Activated CD4-positive, alpha-beta memory T cell treated with anti-CD3 and anti-CD28 coated beads for 36 hours (primary cell): Measurements from ENCODE around the gene GPC3. TPM values are rescaled to one million over a fixed set of nuclear protein-coding genes. Genes with fewer than 3 reads are reported as not detected.

Experiments
- CTCF ChIA-PET: fragments of 350-600 bp; sonication (Branson Sonifier 250); formaldehyde crosslinking; loops from one replicate; lab custom pipeline; 2021; ENCODE audit warnings: antibody characterized with exemption, inconsistent platforms; lab: Charles Lee
- POLR2A ChIA-PET: fragments of 350-600 bp; sonication (Branson Sonifier 250); formaldehyde crosslinking; loops from one replicate; lab custom pipeline; 2021; ENCODE audit warnings: antibody characterized with exemption; lab: Charles Lee
- DNase-seq: peaks from one replicate; pipeline ENCODE4 v3.0.0-alpha.2; 2020
- H3K27ac Mint-ChIP-seq: one replicate; pipeline ENCODE4 v1.8.0; 2021; ENCODE audit warnings: mixed read lengths
- H3K27me3 Mint-ChIP-seq: one replicate; pipeline ENCODE4 v1.8.0; 2021; ENCODE audit warnings: mixed read lengths
- H3K36me3 Mint-ChIP-seq: one replicate; pipeline ENCODE4 v1.8.0; 2021; ENCODE audit warnings: mixed read lengths
- H3K4me1 Mint-ChIP-seq: one replicate; pipeline ENCODE4 v1.8.0; 2021; ENCODE audit warnings: low read depth, mixed read lengths
- H3K4me3 Mint-ChIP-seq: one replicate; pipeline ENCODE4 v1.8.0; 2021; ENCODE audit warnings: mild to moderate bottlenecking, mixed read lengths
- H3K9me3 Mint-ChIP-seq: one replicate; pipeline ENCODE4 v1.8.0; 2021; ENCODE audit warnings: mixed read lengths
- intact Hi-C: fragments of 100-400 bp; cut with micrococcal nuclease; formaldehyde crosslinking; loops from one replicate; pipeline ENCODE4 v1.15.1; 2023
- total RNA-seq, 2 experiments: library from RNA; stranded (reverse); gene quantifications; one replicate each; pipeline ENCODE4 v1.2.3, GENCODE V29; 2021

Gene GPC3
- total RNA-seq, 2 experiments from 2014 or later, result 0.14 to 0.39 TPM

DNA sequence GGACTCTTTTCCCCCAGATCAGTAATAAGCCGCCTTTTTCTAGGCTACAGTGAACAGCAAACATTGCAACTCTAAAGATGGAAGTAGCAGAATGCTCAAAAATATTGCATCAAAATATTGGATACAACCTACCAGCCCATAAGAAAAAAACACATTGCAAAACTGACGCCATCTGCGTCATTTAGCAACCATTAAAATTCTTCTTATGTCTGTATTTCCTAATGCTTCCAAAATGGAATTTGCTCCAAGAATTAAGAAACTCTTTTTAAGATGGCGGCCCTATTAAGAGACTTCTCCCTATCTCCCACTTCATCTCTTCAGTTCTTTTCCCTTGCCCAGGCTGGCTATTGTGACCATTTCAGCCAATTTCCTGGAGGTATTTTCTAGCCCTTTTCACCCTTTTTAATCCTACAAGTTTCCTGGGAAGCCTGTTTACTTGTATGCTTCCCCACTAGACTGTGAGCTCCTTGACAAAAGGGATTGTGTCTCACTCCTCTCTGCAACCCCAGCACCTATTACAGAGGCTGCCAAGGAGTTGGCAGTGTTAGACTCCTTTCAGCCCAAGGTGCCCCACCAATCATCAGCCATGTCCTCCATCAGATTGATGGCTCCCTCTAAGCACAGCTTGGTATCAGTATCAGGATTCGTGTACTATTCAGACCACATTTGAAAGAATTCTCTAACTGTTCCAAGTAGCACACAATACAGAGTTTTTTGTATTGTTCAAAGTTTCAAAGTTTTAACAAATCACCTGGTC lies 4.4 kb downstream of the GPC3 start:
- ChIA-PET POLR2A (no interaction called here), CTCF (no interaction called here)
- H3K36me3 Mint-ChIP-seq, result no peaks in the 10 kb centered on the region
- no peaks in the 10 kb centered on the region for H3K9me3 Mint-ChIP-seq
- no peak overlapping the region for H3K27ac Mint-ChIP-seq
- peaks cover 6% of the 10 kb centered on the region for H3K4me1 Mint-ChIP-seq
- peaks cover 24% of the 10 kb centered on the region for H3K27me3 Mint-ChIP-seq
- intact Hi-C loops, result no loop called here
- no peak for DNase-seq
- no peak overlapping the region for H3K4me3 Mint-ChIP-seq

DNA sequence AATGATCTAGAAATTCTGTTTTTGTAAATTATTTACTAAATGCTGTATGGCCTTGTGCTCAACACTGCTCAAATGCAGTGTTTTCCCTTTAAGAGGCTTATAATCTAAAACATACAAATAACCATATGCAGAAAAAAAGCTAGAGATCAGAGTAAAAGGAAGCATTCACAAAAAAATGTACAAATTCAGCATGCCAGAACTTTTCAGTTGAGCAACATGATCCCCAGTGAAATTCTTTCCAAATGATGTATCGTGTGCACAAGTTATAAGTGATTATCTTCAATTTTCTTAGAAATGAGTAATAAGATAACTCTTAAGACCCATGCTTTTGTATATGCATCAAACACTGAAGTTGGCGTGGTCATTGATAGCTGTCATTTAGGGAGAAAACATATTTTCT lies 5.0 kb downstream of the GPC3 start:
- Mint-ChIP-seq H3K36me3 (no peaks in the 10 kb centered on the region), H3K4me1 (peaks cover 4% of the 10 kb centered on the region), H3K4me3 (no peak overlapping the region), H3K9me3 (no peaks in the 10 kb centered on the region), H3K27ac (no peak overlapping the region), H3K27me3 (peaks cover 24% of the 10 kb centered on the region)
- POLR2A ChIA-PET, result no interaction called here
- DNase-seq, result no peak
- CTCF ChIA-PET, result no interaction called here
- intact Hi-C loops, result no loop called here

DNA sequence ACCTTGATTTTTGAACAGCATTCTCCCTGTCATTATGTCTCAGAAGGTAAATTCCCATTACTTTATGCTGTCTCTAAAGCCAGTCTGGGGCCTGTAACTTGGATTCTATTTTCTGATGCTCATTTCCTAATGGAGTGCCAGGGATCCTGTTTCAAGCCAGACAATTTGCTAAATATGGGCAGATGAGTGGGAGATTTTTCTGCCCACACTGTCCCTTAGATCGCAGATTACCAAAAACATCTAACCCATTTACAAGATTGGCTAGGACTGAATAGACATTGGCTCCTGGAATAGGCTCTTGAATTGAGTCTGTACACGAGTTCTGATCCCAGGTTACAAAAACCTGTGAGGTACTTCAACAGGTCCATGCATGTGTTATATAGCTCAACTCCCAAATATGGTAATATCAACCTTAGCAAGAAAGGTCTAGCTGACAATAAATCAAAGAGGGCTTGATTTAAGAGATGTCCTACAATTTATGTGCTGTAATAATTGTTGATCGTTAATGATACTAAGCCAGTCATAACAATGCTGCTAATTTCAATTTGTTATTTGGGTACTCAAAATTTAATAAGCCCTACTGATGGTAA lies 5.7 kb downstream of the GPC3 start:
- no peaks in the 10 kb centered on the region for H3K9me3 Mint-ChIP-seq
- CTCF ChIA-PET, result no interaction called here
- no peak for DNase-seq
- peaks cover 24% of the 10 kb centered on the region for H3K27me3 Mint-ChIP-seq
- intact Hi-C loops, result no loop called here
- POLR2A ChIA-PET, result no interaction called here
- H3K27ac Mint-ChIP-seq, result no peak overlapping the region
- H3K4me3 Mint-ChIP-seq, result no peak overlapping the region
- H3K4me1 Mint-ChIP-seq, result peaks cover 4% of the 10 kb centered on the region
- H3K36me3 Mint-ChIP-seq, result no peaks in the 10 kb centered on the region

DNA sequence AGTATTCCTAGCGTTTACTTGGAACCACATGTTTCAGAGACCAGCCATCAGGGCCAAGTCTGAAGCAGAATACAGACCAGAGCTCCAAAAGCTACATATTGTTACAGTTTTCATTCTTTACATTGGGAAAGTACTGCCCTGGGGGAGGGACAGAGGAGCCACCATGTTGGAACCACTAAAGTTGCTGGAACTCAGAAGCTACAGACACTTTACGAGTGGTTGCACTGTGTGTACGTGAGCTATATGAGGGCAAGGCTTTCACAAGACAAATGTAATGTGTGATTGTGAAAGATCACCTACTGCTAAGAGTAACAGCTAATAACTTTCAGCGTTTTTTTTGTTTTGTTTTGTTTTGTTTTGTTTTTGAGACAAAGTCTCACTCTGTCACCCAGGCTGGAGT lies 11.7 kb downstream of the GPC3 start:
- H3K27ac Mint-ChIP-seq, result no peak overlapping the region
- ChIA-PET CTCF (no interaction called here), POLR2A (no interaction called here)
- no peak for DNase-seq
- H3K4me1 Mint-ChIP-seq, result no peaks in the 10 kb centered on the region
- no peaks in the 10 kb centered on the region for H3K36me3 Mint-ChIP-seq
- H3K4me3 Mint-ChIP-seq, result no peak overlapping the region
- intact Hi-C loops, result no loop called here
- no peaks in the 10 kb centered on the region for H3K9me3 Mint-ChIP-seq
- peaks cover 7% of the 10 kb centered on the region for H3K27me3 Mint-ChIP-seq

DNA sequence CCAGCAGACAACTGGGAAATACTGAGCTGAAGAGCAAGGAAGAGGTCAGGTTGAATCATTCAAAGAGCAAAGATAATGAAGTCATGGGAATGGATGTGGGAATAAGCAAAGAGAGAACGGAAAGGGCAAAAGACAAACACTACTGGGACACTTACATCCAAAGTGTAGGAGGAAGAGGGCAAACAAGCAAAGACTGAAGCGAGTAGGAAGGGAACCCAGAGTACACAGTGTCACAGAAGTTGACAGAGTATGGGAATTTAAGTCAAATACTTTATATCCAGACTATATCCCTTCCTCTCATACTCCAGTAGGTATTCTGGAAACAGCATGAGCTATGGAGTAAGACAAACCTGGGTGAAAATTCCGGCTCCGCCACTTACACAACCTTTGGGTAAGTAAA lies 12.5 kb downstream of the GPC3 start:
- CTCF ChIA-PET, result no interaction called here
- POLR2A ChIA-PET, result no interaction called here
- H3K27ac Mint-ChIP-seq, result no peak overlapping the region
- H3K9me3 Mint-ChIP-seq, result no peaks in the 10 kb centered on the region
- H3K27me3 Mint-ChIP-seq, result peaks cover 7% of the 10 kb centered on the region
- intact Hi-C loops, result no loop called here
- no peaks in the 10 kb centered on the region for H3K36me3 Mint-ChIP-seq
- H3K4me3 Mint-ChIP-seq, result no peak overlapping the region
- DNase-seq, result no peak
- no peaks in the 10 kb centered on the region for H3K4me1 Mint-ChIP-seq

DNA sequence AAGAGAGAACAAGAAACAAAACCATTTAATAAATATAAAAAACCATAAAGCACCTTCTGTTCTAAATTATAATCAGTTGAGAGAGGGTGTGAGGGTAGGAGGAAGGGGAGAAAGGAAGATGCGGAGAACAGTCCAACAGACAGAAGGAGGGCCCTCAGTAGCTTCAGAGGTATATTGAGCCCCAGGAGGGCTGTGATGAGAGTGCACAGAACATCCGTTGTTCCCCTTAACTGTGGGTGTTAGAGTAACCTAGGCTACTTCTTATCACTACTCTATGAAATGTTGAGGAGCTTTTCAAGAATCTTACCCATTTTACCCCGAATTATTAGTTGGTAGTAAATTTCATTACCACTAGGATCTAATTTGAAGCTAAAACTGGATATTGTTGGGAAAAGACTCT lies 13.8 kb downstream of the GPC3 start:
- no peak for DNase-seq
- H3K36me3 Mint-ChIP-seq, result no peaks in the 10 kb centered on the region
- no peaks in the 10 kb centered on the region for H3K9me3 Mint-ChIP-seq
- CTCF ChIA-PET, result no interaction called here
- POLR2A ChIA-PET, result no interaction called here
- H3K27ac Mint-ChIP-seq, result no peak overlapping the region
- H3K4me3 Mint-ChIP-seq, result no peak overlapping the region
- intact Hi-C loops, result no loop called here
- peaks cover 7% of the 10 kb centered on the region for H3K27me3 Mint-ChIP-seq
- H3K4me1 Mint-ChIP-seq, result no peaks in the 10 kb centered on the region

DNA sequence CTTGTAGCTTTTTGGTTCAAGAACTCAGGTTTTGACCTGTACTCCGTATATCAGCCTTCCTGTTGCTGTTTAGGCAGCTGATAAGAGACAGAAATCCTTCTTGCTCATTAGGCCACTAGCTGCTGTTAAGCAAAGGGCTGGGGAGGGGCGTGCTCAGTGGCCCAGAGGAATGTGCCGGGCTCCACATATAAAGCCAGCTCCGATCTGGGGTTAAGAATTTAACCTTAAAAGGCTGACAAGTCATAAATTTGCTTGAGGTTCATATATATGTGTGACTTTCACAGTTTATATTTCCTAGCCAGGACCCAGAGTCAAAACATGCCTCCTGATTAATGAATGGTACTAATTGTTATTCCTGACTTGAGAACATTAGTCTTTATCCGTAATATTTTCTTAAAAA lies 15.3 kb downstream of the GPC3 start:
- H3K4me3 Mint-ChIP-seq, result no peak overlapping the region
- no peak for DNase-seq
- no peak overlapping the region for H3K27ac Mint-ChIP-seq
- POLR2A ChIA-PET, result no interaction called here
- CTCF ChIA-PET, result no interaction called here
- intact Hi-C loops, result no loop called here
- no peaks in the 10 kb centered on the region for H3K9me3 Mint-ChIP-seq
- H3K36me3 Mint-ChIP-seq, result no peaks in the 10 kb centered on the region
- no peaks in the 10 kb centered on the region for H3K4me1 Mint-ChIP-seq
- H3K27me3 Mint-ChIP-seq, result peaks cover 7% of the 10 kb centered on the region

DNA sequence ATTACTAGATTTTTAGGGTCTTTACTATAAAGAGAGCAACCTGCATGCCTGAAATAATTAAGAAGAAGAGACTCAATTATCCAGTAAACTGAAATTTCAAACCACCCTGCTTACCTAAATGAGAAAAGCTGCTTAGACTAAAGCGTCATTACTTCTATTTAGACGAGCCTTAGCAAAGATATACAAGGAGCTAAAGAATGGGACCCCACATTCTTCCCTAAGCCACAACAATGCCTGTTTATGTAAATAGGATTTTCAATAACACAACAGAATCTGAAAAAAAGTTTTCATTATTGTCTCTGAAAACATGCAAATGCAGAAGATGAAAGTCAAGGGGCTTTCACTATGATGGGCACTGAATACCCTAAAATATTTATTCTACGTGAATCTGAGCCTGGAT lies 16.2 kb downstream of the GPC3 start:
- no peak for DNase-seq
- no peak overlapping the region for H3K4me3 Mint-ChIP-seq
- H3K27ac Mint-ChIP-seq, result no peak overlapping the region
- peaks cover 7% of the 10 kb centered on the region for H3K27me3 Mint-ChIP-seq
- H3K36me3 Mint-ChIP-seq, result no peaks in the 10 kb centered on the region
- intact Hi-C loops, result no loop called here
- ChIA-PET POLR2A (no interaction called here), CTCF (no interaction called here)
- H3K4me1 Mint-ChIP-seq, result no peaks in the 10 kb centered on the region
- H3K9me3 Mint-ChIP-seq, result no peaks in the 10 kb centered on the region

DNA sequence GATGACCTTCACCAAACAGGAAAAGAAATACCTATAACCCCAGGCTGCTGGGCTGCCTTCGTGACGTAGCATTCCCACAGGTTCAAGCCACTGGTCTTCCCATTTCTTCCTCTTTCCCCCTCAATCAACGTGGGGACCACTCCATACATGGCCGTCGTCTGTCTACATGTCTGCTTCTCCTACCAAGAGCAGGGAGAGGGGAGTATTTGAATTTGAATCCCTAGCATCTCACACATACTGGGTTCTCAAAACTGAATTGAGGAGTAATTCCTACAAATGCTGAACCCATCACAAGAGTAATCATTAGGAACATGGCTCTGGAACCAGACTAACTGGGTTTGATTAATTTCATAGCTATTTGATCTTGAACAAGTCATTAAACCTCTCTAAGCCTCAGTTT lies 17.3 kb downstream of the GPC3 start:
- H3K4me3 Mint-ChIP-seq, result no peak overlapping the region

DNA sequence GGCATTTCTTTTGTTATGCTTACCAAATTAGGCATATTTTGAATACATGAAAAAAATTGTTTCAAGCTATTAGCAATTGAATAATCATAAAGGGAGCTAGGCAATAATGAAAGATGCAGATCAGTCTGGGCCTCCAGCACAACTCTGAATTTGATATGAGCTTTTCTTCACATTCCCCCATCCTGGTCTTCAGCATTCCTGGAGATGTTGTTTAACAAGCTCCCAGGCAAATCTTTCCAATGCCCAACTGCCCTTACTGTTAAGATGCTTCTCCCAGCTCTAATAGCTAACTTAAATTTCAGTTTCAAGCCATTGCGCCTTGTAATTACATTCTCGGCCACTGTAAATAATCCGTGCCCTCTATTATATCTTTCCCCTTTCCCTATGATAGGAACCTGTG lies 19.2 kb downstream of the GPC3 start:
- H3K36me3 Mint-ChIP-seq, result no peaks in the 10 kb centered on the region
- H3K4me1 Mint-ChIP-seq, result no peaks in the 10 kb centered on the region
- POLR2A ChIA-PET, result no interaction called here
- DNase-seq, result no peak
- H3K4me3 Mint-ChIP-seq, result no peak overlapping the region
- CTCF ChIA-PET, result interaction anchor here (0.8 kb wide), 1 partner anchor 61 kb away, joined by 3 read pairs; no protein-coding TSS in a partner anchor
- no peaks in the 10 kb centered on the region for H3K9me3 Mint-ChIP-seq
- intact Hi-C loops, result no loop called here
- peaks cover 3% of the 10 kb centered on the region for H3K27me3 Mint-ChIP-seq
- no peak overlapping the region for H3K27ac Mint-ChIP-seq

More for the DNA sequence above, 17.3 kb downstream of the GPC3 start:
- POLR2A ChIA-PET, result no interaction called here
- H3K27ac Mint-ChIP-seq, result no peak overlapping the region
- no peak for DNase-seq
- intact Hi-C loops, result no loop called here
- peaks cover 7% of the 10 kb centered on the region for H3K27me3 Mint-ChIP-seq
- H3K36me3 Mint-ChIP-seq, result no peaks in the 10 kb centered on the region
- H3K4me1 Mint-ChIP-seq, result no peaks in the 10 kb centered on the region
- no peaks in the 10 kb centered on the region for H3K9me3 Mint-ChIP-seq
- CTCF ChIA-PET, result no interaction called here

DNA sequence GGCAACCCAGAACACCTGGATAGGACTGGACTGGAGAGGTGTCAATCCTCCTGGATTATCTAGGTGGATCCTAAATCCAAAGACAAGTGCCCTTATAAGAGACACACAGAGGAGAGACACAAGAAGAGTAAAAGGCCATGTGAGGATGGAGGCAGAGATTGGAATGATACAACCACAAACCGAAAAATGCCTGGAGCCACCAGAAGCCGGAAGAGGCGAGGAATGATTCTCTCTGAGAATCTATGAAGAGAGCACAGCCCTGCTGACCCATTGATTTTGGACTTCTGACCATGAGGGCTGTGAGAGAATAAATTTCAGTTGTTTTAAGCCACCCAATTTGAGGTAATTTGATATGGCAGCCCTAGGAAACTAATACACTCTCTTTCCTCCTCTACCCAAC lies 20.1 kb downstream of the GPC3 start:
- H3K27me3 Mint-ChIP-seq, result peaks cover 3% of the 10 kb centered on the region
- intact Hi-C loops, result no loop called here
- ChIA-PET POLR2A (no interaction called here), CTCF (no interaction called here)
- no peaks in the 10 kb centered on the region for H3K36me3 Mint-ChIP-seq
- DNase-seq, result no peak
- H3K27ac Mint-ChIP-seq, result no peak overlapping the region
- no peaks in the 10 kb centered on the region for H3K9me3 Mint-ChIP-seq
- no peaks in the 10 kb centered on the region for H3K4me1 Mint-ChIP-seq
- no peak overlapping the region for H3K4me3 Mint-ChIP-seq

DNA sequence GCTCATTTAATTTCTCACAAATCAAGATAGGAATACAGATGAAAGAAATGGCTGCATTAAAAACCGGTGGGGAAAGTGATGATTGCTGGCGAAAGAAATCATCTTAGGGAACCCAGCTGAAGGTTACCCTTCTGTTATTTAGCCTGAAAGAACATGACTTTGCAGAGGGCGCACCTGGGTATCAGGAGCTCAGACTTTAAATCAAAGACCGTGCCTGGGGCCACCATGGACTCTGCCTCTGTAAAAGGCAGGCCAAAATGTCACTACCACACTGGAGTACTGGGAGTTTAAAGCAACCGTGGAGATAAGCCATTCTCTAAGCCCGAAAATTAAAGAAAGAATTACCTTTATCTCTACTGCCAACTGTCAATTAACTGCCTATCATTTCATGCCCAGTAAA lies 24.3 kb downstream of the GPC3 start:
- no peak for DNase-seq

DNA sequence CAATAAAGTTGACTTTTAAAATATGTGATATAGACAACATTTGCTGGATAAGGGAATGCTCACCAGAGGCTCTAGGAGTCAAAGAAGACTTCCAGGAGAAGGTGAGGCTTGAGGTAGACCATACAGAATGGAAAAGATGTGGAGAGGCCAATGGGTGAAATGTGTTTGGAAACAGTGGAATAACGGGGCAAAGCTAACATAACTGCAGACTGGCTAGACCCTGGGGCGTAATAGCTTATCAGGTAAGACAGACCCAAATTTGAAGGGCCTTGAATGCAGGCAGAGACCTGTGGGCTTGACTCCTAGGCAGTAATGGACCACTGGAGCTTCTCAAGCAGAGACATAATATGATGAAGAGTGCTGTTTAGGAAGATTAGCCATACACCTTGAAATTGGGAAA lies 25.4 kb downstream of the GPC3 start:
- Mint-ChIP-seq H3K4me3 (no peak overlapping the region), H3K27ac (no peak overlapping the region), H3K27me3 (peaks cover 1% of the 10 kb centered on the region), H3K4me1 (no peaks in the 10 kb centered on the region), H3K9me3 (no peaks in the 10 kb centered on the region), H3K36me3 (no peaks in the 10 kb centered on the region)
- no peak for DNase-seq
- intact Hi-C loops, result no loop called here
- ChIA-PET POLR2A (no interaction called here), CTCF (no interaction called here)

More for the DNA sequence above, 24.3 kb downstream of the GPC3 start:
- Mint-ChIP-seq H3K4me1 (no peaks in the 10 kb centered on the region), H3K27me3 (no peaks in the 10 kb centered on the region), H3K36me3 (no peaks in the 10 kb centered on the region), H3K4me3 (no peak overlapping the region), H3K27ac (no peak overlapping the region), H3K9me3 (no peaks in the 10 kb centered on the region)
- ChIA-PET CTCF (no interaction called here), POLR2A (no interaction called here)
- intact Hi-C loops, result no loop called here
